Stimulated activated naive CD8-positive, alpha-beta T cell treated with anti-CD3 and anti-CD28 coated beads, Interleukin-15, Interleukin-2, amounts not matched to agents 100 U/mL and 50 U/mL, for 24 hours (primary cell): ENCODE data around the gene FUT1.
"Not testable (repeated sequence)": the region's sequence is repeated elsewhere in the genome, so short reads cannot be mapped to it uniquely, and the experiment has no call there.

Experiments
- ATAC-seq: fragments of 150-1000 bp; cut with Tn5 transposase; one replicate; pipeline ENCODE4 v1.10.0; 2021
- DNase-seq: peaks from one replicate; pipeline ENCODE4 v3.0.0; 2021

FUT1 gene

DNA sequence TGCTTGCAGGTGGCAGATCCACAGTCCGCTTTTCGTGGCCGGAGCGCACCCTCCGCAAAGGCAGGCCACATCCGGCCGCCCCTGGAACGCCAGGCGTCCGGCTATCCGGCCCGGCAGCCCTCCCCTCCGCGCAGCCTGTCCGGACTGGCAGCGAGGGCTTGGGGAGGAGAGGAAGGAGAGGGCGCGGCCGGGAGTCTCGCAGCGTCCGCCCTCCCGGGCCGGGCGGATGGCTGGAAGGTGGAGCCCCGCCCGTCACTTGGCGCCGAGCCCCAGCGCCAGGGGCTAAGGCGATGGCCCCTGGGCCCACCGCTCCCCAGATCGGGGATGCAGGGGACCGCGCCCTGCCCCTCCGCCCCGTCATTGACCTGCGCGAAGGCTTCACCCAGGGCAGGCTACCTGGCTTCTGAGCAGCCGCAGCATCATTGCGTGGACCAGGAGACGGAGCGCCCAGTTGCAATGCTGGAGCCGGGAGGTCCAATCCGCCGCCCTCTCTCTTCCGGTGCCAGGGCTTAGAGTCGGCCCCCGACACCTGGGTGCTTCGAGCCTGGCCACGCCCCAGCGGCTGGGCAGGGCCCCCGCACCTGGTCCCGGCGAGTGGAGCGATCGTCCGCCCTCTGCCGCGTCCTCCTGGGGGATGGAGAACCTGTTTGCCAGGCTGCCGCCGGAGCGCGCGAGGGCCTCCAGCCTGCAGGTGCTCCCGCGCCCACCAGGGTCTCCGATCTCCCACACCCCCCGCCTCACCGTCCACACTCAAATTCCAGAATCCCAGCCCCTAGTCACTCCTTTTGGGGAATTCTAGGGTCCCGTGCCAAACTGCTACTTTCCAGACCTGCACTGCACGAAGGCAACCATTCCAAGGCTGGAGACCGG is at the start of gene FUT1:
Gene FUT1, minus strand, starts transcription at position 146 of the 870 bp plus-strand sequence. CDS start 1,360 bp downstream, outside the sequence.
- ATAC-seq (peak; percentile 59), DNase-seq (peak; percentile 32)

- no peak for DNase-seq
Observed at GRCh38 chr19:48799358-48800300, 47.2 kb upstream of the FUT1 start.

DNA sequence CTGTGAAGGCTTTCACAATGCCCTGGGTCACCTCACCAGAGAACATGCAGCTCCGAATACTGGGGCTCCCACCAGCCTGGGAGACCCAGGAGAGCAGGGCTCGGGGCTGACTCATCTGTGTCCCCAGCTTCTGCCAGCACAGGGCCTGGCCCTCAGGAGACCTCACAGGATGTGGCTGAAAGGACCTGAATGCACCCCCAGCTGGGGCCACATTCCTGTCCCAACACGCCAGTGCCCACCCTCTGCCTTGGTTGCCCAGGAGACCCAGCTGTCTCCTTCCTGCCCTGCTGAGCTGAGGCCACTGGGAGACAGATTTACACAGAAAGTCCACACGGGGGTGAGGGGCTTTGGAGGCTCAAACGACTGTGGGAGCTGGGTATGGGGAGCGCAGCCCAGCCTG is 46.5 kb upstream of the FUT1 start:
- ATAC-seq: no peak
- no peak for DNase-seq

More at GRCh38 chr19:48799358-48800300, 47.2 kb upstream of the FUT1 start:
- no peak for ATAC-seq

- DNase-seq (no peak), ATAC-seq (no peak)
Observed at GRCh38 chr19:48797103-48797502, 44.7 kb upstream of the FUT1 start.

GRCh38 chr19:48796298-48797083 is 44.0 kb upstream of the FUT1 start:
- no peak for DNase-seq

DNA sequence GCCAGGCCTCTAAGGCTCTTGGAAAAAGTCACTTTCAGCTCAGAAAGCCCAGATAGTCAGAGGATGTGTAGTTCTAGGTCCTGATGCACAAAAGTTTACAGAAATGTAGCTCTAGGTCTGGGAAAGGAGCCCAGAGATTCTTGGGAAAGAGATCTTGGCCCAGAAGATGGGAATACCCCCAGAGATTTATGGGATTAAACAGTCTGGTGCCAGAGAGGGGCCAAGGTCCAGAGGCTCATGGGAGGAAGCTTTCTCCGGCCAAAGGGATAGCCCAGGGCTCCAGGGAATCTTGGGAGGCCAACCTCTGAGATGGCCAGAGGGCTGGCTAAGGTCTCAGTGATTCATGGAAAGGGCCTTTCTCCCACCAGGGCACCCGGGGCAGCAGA is 43.2 kb upstream of the FUT1 start:
- no peak for DNase-seq
- ATAC-seq: no peak

More at GRCh38 chr19:48796298-48797083, 44.0 kb upstream of the FUT1 start:
- ATAC-seq: no peak

DNA sequence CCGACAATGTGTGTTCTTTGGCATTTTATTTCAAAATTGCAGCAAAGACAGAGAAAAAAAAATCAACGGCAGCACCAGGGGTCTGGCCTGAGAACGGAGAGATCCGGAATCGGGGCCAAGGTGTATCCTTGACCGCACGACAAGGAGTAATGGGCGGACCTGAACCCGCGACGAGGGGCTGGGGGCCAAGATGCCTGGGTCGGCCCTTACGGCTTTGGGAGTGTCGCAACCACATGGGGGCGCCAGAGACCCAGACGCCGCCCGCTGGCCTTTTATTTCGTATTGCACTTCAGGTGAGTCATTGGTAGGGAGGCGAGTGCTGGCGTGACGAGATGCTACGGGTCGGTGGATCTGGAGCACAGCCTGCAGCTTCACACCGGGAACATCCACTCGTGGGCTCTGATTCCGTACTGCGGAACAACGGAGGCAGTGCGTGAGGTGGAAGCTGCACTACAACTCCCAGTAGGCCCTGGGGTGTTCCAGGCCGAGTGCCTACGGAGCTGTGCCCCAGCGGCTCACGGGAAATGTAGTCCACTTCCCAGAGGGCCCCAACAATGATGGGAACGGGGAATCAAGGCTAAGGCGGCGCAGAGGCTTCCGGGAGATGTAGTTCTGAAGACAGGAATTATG is 42.7 kb upstream of the FUT1 start:
- DNase-seq: peak; percentile 84
- ATAC-seq: peak; percentile 97

DNA sequence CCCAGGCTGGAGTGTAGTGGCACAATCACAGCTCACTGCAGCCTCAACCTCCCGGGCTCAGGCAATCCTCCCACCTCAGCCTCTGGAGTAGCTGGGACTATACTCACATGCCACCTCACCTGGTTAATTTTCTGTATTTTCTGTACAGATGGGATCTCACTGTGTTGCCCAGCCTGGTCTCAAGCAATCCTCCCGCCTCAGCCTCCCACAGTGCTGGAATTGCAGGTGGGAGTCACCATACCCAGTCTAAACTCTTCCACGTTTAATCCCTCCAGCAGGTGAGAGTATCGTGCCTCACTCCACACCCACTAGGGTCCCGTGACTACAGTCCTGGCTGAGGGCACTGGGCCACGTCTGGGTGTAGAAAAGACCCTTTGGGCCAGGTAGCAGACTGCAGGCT is 41.9 kb upstream of the FUT1 start:
- no peak for DNase-seq
- ATAC-seq: no peak

DNA sequence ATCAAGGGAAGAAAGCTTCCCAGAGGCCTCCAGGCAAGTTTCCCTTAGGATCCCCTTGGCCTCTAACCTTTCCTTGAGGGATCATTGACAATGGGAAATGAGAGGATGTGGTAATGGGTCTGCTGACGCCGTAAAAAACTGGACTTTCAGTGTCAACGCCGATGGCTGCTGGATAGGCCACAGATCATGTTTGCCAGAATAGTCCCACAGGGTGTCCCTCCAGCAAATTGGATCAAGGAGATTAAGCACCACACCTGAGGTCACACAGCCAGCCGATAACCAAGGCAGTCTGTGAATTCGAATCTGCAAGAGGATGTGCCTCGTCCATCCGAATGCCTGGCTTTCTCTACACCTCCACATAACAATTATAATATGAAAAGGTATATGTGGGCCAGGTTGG is 40.8 kb upstream of the FUT1 start:
- DNase-seq (no peak), ATAC-seq (no peak)

DNA sequence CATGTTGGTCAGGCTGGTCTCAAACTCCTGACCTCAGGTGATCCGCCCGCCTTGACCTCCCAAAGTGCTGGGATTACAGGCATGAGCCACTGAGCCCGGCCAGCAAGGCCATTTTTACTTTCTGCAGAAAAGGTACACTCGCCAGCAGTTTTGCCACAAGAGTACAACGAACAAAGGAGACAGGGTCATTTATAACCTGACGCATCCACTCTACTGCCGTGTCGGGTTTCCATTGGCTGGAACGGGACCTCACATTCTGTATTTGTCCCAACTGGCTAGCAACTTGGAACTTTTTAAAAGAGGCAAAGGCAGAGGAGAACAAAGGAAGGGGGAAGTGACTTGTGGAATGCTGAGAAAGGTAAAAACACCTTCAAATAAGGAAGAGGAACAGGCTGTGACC is 34.9 kb upstream of the FUT1 start:
- ATAC-seq: not testable (repeated sequence)

GRCh38 chr19:48786422-48786821 is 34.0 kb upstream of the FUT1 start:
- ATAC-seq, DNase-seq: not testable (repeated sequence)

More for the DNA sequence above, 34.9 kb upstream of the FUT1 start:
- DNase-seq: not testable (repeated sequence)

- DNase-seq (no peak), ATAC-seq (no peak)
Observed at GRCh38 chr19:48784527-48784926, 32.1 kb upstream of the FUT1 start.

GRCh38 chr19:48780631-48781391 is 28.4 kb upstream of the FUT1 start:
- ATAC-seq (no peak), DNase-seq (no peak)

GRCh38 chr19:48779636-48780035 is 27.2 kb upstream of the FUT1 start:
- DNase-seq: no peak
- no peak for ATAC-seq

GRCh38 chr19:48777720-48778119 is 25.3 kb upstream of the FUT1 start:
- no peak for DNase-seq
- ATAC-seq: no peak

DNA sequence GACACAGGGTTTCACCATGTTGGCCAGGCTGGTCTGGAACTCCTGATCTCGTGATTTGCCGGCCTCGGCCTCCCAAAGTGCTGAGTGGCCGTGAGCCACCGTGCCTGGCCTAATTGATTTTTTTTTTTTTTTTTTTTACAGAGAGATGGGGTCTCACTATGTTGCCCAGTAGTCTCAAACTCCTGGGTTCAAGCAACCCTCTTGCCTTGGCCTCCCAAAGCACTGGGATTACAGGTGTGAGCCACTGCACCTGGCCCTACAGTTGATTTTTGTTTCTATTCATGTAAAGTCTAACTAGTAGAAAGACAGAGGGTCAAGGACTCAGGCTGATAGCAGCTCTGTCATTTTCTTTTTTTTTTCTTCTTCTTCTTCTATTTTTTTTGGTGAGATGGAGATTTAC is 24.7 kb upstream of the FUT1 start:
- DNase-seq (no peak), ATAC-seq (no peak)

- no peak for ATAC-seq
- no peak for DNase-seq
Observed at GRCh38 chr19:48772503-48772953, 20.1 kb upstream of the FUT1 start.

GRCh38 chr19:48770734-48771472 is 18.5 kb upstream of the FUT1 start:
- DNase-seq: no peak
- no peak for ATAC-seq

DNA sequence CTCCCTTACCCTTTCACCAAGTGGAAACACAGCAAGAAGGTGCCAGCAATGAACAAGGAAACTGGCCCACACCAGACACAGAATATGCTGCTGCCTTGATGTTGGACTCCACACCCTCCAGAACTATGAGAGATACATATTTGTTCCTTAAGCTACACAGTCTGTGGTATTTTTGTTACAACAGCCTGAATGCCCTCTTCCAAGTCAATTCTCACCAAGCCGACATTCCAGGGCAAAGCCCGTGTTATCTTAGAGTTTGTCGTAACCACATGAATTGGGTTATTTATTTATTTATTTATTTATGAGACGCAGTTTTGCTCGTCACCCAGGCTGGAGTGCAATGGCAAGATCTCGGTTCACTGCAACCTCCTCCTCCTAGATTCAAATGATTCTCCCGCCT is 17.8 kb upstream of the FUT1 start:
- no peak for ATAC-seq
- DNase-seq: no peak
